DOHH2 (cell line): ENCODE data around the gene VARS2.

Experiments used
- H3F3A ChIP-seq: fragments of 200-600 bp; sonication (generic), shearing (Covaris generic); 2 replicates; pipeline ENCODE4 v1.6.0; 2016; ENCODE audit warnings: antibody characterized with exemption, mild to moderate bottlenecking; ENCODE audit not compliant: control insufficient read depth, insufficient read depth
- H3K27ac ChIP-seq: fragments of 200-600 bp; sonication (generic); 2 replicates; pipeline ENCODE4 v1.5.1; 2014; ENCODE audit warnings: low read depth, mild to moderate bottlenecking, low read length, moderate library complexity
- H3K27me3 ChIP-seq: fragments of 200-600 bp; sonication (generic); 2 replicates; pipeline ENCODE4 v1.6.1; 2014; ENCODE audit warnings: mild to moderate bottlenecking, low read length, mixed read lengths; ENCODE audit not compliant: control insufficient read depth
- H3K36me3 ChIP-seq: fragments of 200-600 bp; sonication (generic); 2 replicates; pipeline ENCODE4 v1.6.1; 2014; ENCODE audit warnings: mild to moderate bottlenecking, low read length, moderate library complexity, mixed read lengths; ENCODE audit not compliant: control insufficient read depth
- H3K4me1 ChIP-seq: fragments of 200-600 bp; sonication (generic); 2 replicates; pipeline ENCODE4 v1.6.1; 2014; ENCODE audit warnings: mild to moderate bottlenecking, low read length, mixed read lengths; ENCODE audit not compliant: control insufficient read depth
- H3K4me2 ChIP-seq: fragments of 200-600 bp; sonication (generic); 2 replicates; pipeline ENCODE4 v1.6.0; 2014; ENCODE audit warnings: mild to moderate bottlenecking, low read length, moderate library complexity
- H3K4me3 ChIP-seq: fragments of 200-600 bp; sonication (generic); 2 replicates; pipeline ENCODE4 v1.5.1; 2014; ENCODE audit warnings: mild to moderate bottlenecking, low read length, mixed read lengths
- H3K79me2 ChIP-seq: fragments of 200-600 bp; sonication (generic); 2 replicates; pipeline ENCODE4 v1.6.1; 2014; ENCODE audit warnings: mild to moderate bottlenecking, low read length, mixed read lengths; ENCODE audit not compliant: control insufficient read depth
- H3K9me2 ChIP-seq: fragments of 200-600 bp; sonication (generic); replicated peaks from 2 replicates; pipeline ENCODE4 v1.6.1; 2014; ENCODE audit warnings: mild to moderate bottlenecking, low read length, mixed read lengths; ENCODE audit not compliant: control insufficient read depth
- H3K9me3 ChIP-seq: fragments of 200-600 bp; sonication (generic); 2 replicates; pipeline ENCODE4 v1.6.1; 2014; ENCODE audit warnings: antibody characterized with exemption, low read length, mixed read lengths; ENCODE audit not compliant: control insufficient read depth, insufficient read depth
- H4K20me1 ChIP-seq: fragments of 200-600 bp; sonication (generic); 2 replicates; pipeline ENCODE4 v1.6.0; 2014; ENCODE audit warnings: low read depth, mild to moderate bottlenecking, antibody characterized with exemption, low read length, moderate library complexity; ENCODE audit not compliant: control insufficient read depth, insufficient read depth
- CTCF ChIP-seq: fragments of 200-600 bp; sonication (generic); IDR thresholded peaks from one replicate; pipeline ENCODE4 v1.5.1; 2014; ENCODE audit warnings: antibody characterized with exemption, mild to moderate bottlenecking, low read depth, low read length; ENCODE audit not compliant: poor library complexity, severe bottlenecking
- EZH2phosphoT487 ChIP-seq: fragments of 200-600 bp; sonication (generic); IDR thresholded peaks from 2 replicates; pipeline ENCODE4 v1.6.1; 2017; ENCODE audit warnings: borderline replicate concordance, mild to moderate bottlenecking, antibody characterized with exemption, low read length, moderate library complexity, mixed read lengths

The VARS2 gene

GRCh38 chr6:30894381-30894780 lies 19.7 kb upstream of the VARS2 start:
- H3F3A ChIP-seq = no peaks in the 10 kb centered on the region
- H3K27ac ChIP-seq = no peak overlapping the region
- H3K27me3 ChIP-seq = no peaks in the 10 kb centered on the region
- H3K9me3 ChIP-seq = no peaks in the 10 kb centered on the region
- no peak overlapping the region for H3K4me2 ChIP-seq
- no peaks in the 10 kb centered on the region for H3K9me2 ChIP-seq
- no peak for TF ChIP-seq CTCF
- no peaks in the 10 kb centered on the region for H3K4me1 ChIP-seq
- no peaks in the 10 kb centered on the region for H4K20me1 ChIP-seq
- H3K4me3 ChIP-seq = no peak overlapping the region
- peaks cover 6% of the 10 kb centered on the region; the same call in 1 of the 2 replicates for H3K36me3 ChIP-seq
- H3K79me2 ChIP-seq = no peaks in the 10 kb centered on the region

GRCh38 chr6:30894935-30895334 lies 19.1 kb upstream of the VARS2 start:
- Histone ChIP-seq H3K27me3 (no peaks in the 10 kb centered on the region), H3K4me3 (no peak overlapping the region), H3K4me2 (no peak overlapping the region), H4K20me1 (no peaks in the 10 kb centered on the region), H3K9me2 (no peaks in the 10 kb centered on the region), H3K79me2 (no peaks in the 10 kb centered on the region), H3K4me1 (no peaks in the 10 kb centered on the region), H3K9me3 (no peaks in the 10 kb centered on the region), H3F3A (no peaks in the 10 kb centered on the region), H3K27ac (no peak overlapping the region), H3K36me3 (peaks cover 9% of the 10 kb centered on the region; the same call in 1 of the 2 replicates)
- no peak for TF ChIP-seq EZH2phosphoT487
- no peak for TF ChIP-seq CTCF

GRCh38 chr6:30895343-30895742 lies 18.7 kb upstream of the VARS2 start:
- TF ChIP-seq CTCF = no peak
- TF ChIP-seq EZH2phosphoT487 = no peak
- no peak overlapping the region for H3K4me3 ChIP-seq
- H3K4me1 ChIP-seq = no peaks in the 10 kb centered on the region
- H3K36me3 ChIP-seq = peaks cover 9% of the 10 kb centered on the region; the same call in 1 of the 2 replicates
- H3K79me2 ChIP-seq = no peaks in the 10 kb centered on the region
- no peaks in the 10 kb centered on the region for H3K27me3 ChIP-seq
- no peak overlapping the region for H3K4me2 ChIP-seq
- H3K9me3 ChIP-seq = no peaks in the 10 kb centered on the region
- H3F3A ChIP-seq = no peaks in the 10 kb centered on the region
- H4K20me1 ChIP-seq = no peaks in the 10 kb centered on the region
- H3K9me2 ChIP-seq = no peaks in the 10 kb centered on the region
- no peak overlapping the region for H3K27ac ChIP-seq

GRCh38 chr6:30896541-30896940 lies 17.5 kb upstream of the VARS2 start:
- Histone ChIP-seq H3K4me2 (no peak overlapping the region), H3K9me3 (no peaks in the 10 kb centered on the region), H3K4me3 (no peak overlapping the region), H3K79me2 (no peaks in the 10 kb centered on the region), H3K27ac (no peak overlapping the region), H3K4me1 (no peaks in the 10 kb centered on the region), H3K27me3 (no peaks in the 10 kb centered on the region), H3K36me3 (peaks cover 9% of the 10 kb centered on the region; the same call in 1 of the 2 replicates), H3K9me2 (no peaks in the 10 kb centered on the region), H4K20me1 (no peaks in the 10 kb centered on the region), H3F3A (no peaks in the 10 kb centered on the region)
- no peak for TF ChIP-seq CTCF
- TF ChIP-seq EZH2phosphoT487 = no peak
